ENCODE results near the gene DAAM2.
A peak's percentile ranks its signal among the peaks of the same experiment; 100 is the strongest.

DAAM2 gene

GRCh38 chr6:39913391-39913916 is 121.3 kb downstream of the DAAM2 start:
- no peak for DNase-seq

GRCh38 chr6:39914239-39914638 is 122.1 kb downstream of the DAAM2 start:
- no peak for DNase-seq

DNA sequence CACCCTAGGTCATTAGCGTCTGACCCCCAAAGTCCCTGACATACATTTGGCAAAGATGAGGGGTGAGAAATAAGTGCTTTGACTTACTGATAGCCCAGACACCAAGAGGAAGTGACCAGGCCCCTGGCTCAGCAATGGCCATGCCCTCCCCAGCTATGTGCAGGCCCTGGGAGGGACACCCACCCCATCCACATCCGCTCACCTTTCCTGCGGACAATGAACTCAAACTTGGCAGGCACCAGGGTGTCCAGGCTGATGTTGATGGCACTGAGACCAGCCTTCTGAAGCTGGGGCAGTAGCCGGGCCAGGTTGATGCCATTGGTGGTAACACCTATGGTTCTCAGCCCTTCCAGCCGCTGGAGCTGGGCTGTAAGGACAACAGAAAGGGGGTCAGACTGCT is 123.7 kb downstream of the DAAM2 start:
- DNase-seq, result no peak

DNA sequence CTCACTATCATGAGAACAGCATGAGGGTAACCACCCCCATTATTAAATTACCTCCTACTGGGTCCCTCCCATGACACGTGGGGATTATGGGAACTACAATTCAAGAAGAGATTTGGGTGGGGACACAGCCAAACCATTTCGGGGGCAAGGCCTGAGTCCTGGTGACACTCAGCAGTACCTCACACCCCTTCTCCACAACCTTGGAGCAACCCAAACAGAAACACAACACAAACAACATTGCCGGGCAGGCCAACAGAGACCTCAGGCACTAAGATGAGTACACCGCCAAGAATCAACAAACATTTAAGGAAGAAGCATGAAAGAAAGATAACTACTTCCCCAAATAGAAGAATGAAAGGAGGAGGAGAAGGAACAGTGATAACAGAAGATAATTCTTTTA is 125.2 kb downstream of the DAAM2 start:
- no peak for DNase-seq

DNA sequence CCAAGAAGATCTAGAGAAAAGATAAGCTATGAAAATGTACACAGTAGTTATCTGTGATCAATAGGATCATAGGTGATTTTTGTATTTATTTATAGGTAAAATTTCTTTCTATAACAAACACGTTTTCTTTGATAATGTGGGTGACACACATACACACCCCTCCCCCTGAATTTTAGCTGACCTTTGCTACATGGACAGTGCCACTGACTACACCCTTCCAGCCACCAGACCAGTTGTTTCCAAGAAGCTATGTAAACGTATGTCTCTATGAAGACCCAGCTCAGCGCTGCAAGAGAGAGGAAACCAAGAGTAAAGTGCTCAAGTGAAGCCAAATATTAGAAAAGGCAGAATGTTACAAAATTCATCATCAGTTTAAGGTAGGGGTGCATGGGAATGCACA is 125.8 kb downstream of the DAAM2 start:
- no peak for DNase-seq

GRCh38 chr6:39918831-39919230 is 126.7 kb downstream of the DAAM2 start:
- DNase-seq, result no peak

DNA sequence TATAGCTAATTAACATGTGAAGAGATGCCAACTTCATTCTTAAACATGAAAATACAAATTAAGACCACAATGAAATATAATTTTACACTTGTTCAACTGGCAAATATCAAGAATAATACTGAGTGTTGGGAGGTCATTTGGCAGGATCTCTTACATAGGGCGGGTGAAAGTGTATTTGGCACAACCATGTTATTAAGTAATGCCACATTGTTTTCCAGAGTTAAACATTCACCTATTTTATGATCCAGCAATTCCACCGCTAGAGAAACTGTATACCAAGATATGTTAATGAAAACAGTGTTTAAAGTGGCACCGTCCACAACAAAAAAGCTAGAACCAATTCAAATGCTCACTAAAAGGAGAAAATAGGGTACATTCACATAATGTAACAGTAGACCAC is 128.0 kb downstream of the DAAM2 start:
- DNase-seq, result no peak

DNA sequence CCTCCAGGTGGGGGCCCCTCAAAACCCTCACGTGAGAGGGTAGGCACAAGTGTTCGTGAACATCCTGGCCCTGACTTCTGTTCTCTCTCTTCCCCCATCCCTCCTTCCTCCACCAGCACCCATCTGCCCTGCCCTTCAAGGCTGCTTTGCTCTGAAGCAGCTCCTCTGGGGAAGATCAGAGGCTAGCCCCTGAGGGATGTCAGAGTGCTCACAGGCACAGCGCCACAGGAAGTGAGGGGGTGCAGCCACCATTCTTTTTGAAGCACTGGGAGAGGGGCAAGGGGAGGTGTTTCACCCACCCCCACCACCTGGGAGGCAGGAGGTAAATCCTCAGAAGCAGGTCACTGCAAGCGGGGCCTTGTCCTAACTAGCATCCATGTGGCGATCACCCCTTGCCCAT is 130.6 kb downstream of the DAAM2 start:
- DNase-seq, result no peak

GRCh38 chr6:39923394-39923793 is 131.2 kb downstream of the DAAM2 start:
- no peak for DNase-seq

DNA sequence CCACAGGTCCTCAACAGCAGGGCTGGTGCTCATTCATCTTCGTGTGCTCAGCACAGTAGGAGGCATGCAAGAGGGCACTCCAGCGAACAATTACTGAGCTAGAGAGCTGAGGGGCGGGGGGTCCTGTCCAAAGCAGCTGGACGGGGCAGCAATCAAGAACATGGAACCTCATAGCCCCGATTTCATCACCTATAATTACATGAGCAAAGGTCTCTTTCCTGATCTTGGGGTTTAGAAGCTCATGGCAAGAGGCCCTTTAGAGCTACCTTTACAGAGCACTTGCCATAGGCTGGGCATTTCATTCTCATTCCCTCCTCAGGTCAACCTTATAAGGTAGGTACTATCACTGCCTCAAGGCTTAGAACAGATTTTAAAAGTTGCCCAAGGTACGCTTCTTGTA is 131.7 kb downstream of the DAAM2 start:
- no peak for DNase-seq

DNA sequence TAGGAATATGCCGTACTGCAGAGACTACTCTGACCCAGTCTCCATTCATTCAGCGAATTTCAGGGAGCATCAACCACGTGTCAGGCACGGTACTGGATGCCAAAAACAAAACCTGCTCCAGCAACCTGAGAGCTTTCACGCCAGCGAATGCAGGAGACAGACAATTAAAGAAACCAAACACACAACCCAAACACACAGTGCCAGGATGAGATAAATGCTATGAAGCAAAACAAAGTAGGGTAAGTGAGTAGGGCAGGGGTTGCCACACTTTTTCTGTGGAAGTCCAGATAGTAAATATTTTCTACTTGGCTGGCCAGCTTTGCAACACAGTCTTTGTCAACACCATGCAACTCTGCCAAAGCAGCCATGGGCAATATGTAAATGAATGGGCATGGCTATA is 132.1 kb downstream of the DAAM2 start:
- DNase-seq, result no peak

GRCh38 chr6:39925191-39925930 is 133.2 kb downstream of the DAAM2 start:
- no peak for DNase-seq

DNA sequence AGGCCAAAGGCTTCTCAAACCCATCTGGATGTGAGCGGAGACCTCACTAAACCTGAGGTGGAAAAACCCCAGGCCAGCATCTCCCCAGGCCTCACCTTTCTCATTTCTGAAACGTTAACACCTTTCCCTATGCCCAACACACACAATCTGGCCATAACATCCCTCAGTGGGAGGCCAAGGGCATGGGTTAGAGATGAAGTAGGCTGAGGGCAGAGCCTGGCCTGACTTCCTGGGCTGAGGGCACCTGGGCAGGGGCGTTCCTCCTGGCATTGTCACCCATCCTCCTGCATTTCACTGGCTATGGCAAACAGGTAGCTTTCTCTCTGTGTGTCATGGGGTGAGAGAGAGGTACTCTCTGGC is 133.7 kb downstream of the DAAM2 start:
- DNase-seq, result no peak

DNA sequence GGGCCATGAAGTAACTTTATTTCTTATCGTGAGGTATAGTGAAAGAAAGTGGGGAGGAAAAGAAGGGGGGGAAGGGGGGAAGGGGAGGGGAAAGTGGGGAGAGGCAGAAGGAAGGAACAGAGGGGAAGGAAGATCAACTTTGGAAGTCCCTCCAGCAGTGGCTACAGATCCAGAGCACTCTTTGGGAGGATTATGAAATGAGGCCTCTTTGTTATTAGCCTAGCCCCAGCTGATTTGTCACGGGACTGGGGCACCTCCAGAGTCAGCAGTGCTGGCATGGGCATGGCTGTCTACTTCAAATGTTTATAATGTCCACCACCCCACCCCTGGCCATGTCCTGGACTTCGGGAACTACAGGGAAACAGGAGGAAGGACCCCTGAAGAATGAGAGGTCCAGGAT is 134.5 kb downstream of the DAAM2 start:
- DNase-seq, result no peak

DNA sequence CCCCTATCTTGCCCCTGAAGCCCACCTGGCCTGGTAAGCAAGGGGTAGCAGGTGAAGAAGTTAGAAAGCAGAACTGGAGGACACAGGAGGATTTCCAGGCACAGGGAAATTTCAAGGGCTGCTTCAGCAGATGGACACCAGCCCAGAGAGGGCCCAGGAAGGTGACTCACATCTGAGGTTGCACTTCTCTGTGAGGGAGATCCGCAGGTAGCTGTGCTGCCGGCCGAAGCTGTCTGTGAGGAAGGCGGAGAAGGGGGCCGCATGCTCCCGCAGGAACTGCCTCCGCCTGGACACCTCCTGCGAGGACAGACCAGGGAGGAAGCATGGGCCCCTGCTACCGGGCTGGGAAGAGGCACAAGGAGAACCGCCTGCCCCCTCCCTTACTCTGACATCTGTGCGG is 135.0 kb downstream of the DAAM2 start:
- DNase-seq, result peak; percentile 17

DNA sequence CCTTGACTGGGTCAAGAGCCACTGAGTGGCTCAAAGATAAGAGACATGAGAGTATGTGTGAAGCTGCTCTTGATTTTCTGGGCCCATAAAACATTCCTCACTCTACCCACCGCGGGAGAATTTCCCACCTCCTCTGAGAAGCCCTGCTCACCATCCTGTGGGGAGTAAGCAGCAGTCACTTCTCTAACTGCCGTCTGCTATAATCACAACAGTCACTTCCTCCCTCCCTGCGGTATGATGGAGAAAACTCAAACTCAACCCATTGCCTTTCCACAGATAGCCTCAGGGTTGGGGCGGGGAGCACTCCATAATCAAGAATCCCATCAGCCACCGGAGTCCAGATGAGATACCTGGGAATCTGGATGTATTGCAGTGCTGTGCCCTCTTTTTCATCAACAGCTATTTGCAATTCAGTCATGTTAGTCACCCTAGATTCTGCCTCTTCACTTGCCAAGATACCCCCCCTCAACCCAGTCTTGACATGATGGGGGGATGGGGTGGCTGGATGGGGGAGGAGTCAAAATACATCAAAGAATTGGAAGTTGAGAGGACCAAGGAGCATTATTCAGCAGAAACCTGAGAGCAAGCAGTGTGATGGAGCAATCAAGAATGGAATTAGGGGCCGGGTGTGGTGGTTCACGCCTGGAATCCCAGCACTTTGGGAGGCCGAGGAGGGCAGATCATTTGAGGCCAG is 137.0 kb downstream of the DAAM2 start:
- no peak for DNase-seq

- DNase-seq, result peak; percentile 37
These were observed 137.7 kb downstream of the DAAM2 start for GRCh38 chr6:39929733-39930461.

DNA sequence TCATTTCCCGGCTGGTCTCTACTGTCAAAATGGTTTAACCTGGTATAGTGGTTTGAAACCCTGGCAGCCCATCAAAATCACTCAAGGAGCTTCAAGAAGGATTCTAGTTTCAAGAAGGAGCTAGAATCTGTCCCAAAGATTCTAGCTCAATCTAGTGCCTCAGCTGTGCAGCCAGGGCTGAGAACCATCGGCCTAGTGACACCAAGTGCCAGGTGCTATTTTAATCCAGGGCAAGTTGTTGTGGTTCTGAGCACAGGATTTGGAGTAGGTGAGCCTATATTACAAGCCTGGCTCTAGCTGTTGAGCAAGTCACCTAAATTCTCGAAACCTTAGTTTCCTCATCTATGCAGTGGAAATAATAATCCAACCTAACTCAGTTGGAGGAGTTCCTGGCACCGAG is 138.4 kb downstream of the DAAM2 start:
- no peak for DNase-seq

- no peak for DNase-seq
These were observed 139.4 kb downstream of the DAAM2 start for GRCh38 chr6:39931607-39932006.

DNA sequence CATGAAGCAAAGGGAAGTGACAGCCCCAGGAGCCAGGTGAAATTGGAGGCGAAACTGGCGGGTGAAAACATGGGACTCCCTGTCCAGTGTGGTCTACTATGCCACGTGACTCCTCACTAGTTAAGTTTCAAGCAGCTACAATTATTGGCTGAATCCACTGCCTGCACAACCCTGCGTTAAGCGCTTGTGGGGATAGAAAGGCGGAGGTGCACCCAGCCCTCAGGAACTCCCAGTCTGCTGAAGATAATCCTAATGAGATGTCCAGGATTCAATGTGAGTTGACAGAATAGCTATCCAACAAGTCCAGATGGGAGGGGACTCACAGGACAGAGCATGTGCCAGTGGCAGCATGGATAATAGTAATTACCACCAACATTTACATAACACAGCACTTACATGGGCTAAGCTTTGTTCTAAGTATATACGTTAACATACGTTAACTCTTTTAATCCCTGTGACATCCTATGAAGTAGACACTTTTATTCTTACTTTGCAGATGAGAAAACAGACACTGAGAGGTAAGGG is 140.3 kb downstream of the DAAM2 start:
- no peak for DNase-seq

GRCh38 chr6:39933669-39934130 is 141.5 kb downstream of the DAAM2 start:
- no peak for DNase-seq

GRCh38 chr6:39934131-39934757 is 142.1 kb downstream of the DAAM2 start, which contains the start of gene MOCS1:
MOCS1 (minus strand) TSS chr6:39934462; CDS start chr6:39934417, 45 bp downstream.
- peak; percentile 62 for DNase-seq

DNA sequence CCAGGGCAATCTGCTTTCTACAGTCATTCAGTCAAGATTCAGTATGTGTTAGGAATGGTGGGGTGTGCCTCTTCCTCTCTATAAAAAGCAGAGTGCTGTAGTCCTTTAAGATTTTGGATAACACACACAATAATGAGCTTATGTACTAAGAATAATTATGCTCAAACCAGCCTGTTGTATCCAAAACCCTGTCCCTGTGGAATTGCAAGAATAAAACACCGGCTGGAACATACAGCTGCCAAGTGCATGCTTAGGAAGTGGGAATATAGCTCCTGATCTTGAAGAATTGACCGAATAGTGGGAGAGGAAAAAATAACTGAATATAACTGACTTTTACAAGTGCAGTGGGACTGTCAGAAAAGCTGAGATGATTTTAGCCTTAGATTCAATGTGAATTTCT is 143.1 kb downstream of the DAAM2 start:
- no peak for DNase-seq
